ENCODE results near the gene ZNF112.

Gene ZNF112

GRCh38 chr19:44280916-44281315 lies 75.6 kb downstream of the ZNF112 start:
- DNase-seq = no peak

GRCh38 chr19:44278181-44278690 lies 78.2 kb downstream of the ZNF112 start:
- no peak for DNase-seq

GRCh38 chr19:44277331-44277730 lies 79.1 kb downstream of the ZNF112 start:
- no peak for DNase-seq

Data from C1 segment of cervical spinal cord (tissue), 14 donors.